ENCODE data around the gene ZNF594.
"Not testable (repeated sequence)": the region's sequence is repeated elsewhere in the genome, so short reads cannot be mapped to it uniquely, and the experiment has no call there.

DNA sequence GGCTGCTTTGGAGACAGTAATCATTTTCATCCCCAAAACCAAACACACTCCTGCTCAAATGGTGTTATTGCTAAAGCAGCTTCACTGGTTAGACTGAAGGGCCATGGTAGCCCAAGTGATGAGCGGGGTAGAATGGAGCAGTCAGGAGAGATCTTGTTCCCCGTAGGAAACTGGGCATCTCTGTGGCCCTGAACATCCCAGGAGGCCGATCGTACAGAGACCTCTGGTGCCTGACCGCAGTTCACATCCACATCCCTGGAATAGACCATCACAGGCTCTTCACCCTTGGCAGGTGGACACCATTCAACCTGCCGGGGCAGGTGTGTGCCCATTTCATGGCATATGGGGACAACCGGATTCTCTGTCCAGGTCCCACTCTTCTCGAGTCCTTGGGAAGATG is 61.9 kb downstream of the ZNF594 start:
- not testable (repeated sequence) for TF ChIP-seq POLR2AphosphoS5 (IDR thresholded peaks at IDR 0.05; ENCODE audit: low read length); PBX3 (IDR thresholded peaks at IDR 0.05; ENCODE audit: insufficient replicate concordance, low read depth, low read length); JUND (IDR thresholded peaks at IDR 0.05; ENCODE audit: low read depth, low read length); SIN3A (IDR thresholded peaks at IDR 0.05; ENCODE audit: low read depth, low read length)
- TF ChIP-seq, protein P1, sequence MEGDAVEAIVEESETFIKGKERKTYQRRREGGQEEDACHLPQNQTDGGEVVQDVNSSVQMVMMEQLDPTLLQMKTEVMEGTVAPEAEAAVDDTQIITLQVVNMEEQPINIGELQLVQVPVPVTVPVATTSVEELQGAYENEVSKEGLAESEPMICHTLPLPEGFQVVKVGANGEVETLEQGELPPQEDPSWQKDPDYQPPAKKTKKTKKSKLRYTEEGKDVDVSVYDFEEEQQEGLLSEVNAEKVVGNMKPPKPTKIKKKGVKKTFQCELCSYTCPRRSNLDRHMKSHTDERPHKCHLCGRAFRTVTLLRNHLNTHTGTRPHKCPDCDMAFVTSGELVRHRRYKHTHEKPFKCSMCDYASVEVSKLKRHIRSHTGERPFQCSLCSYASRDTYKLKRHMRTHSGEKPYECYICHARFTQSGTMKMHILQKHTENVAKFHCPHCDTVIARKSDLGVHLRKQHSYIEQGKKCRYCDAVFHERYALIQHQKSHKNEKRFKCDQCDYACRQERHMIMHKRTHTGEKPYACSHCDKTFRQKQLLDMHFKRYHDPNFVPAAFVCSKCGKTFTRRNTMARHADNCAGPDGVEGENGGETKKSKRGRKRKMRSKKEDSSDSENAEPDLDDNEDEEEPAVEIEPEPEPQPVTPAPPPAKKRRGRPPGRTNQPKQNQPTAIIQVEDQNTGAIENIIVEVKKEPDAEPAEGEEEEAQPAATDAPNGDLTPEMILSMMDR (IDR thresholded peaks at IDR 0.05 in 2 of 3, conservative IDR thresholded peaks at IDR 0.05 in 1 of 3; ENCODE audit: control insufficient read depth in 2 of 3, extremely low read depth in 1 of 3, insufficient read depth in 1 of 3, low read depth in 3 of 3, low read length in 3 of 3): not testable (repeated sequence)

Measured in GM12878 (cell line).